ENCODE data around the gene C1orf56.

C1orf56 gene

DNA sequence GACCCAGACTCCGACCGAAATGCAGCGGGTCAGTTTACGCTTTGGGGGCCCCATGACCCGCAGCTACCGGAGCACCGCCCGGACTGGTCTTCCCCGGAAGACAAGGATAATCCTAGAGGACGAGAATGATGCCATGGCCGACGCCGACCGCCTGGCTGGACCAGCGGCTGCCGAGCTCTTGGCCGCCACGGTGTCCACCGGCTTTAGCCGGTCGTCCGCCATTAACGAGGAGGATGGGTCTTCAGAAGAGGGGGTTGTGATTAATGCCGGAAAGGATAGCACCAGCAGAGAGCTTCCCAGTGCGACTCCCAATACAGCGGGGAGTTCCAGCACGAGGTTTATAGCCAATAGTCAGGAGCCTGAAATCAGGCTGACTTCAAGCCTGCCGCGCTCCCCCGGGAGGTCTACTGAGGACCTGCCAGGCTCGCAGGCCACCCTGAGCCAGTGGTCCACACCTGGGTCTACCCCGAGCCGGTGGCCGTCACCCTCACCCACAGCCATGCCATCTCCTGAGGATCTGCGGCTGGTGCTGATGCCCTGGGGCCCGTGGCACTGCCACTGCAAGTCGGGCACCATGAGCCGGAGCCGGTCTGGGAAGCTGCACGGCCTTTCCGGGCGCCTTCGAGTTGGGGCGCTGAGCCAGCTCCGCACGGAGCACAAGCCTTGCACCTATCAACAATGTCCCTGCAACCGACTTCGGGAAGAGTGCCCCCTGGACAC is 534 bp downstream of the C1orf56 start:
- Histone ChIP-seq H4K8ac (ENCODE audit: low read depth, low read length) (peak overlapping the region; percentile 78), H3K23ac (ENCODE audit: low read length) (peak overlapping the region; percentile 32), H3K36me3 (ENCODE audit: control insufficient read depth, insufficient read depth, low read length) (peaks cover 9% of the 10 kb centered on the region), H3K56ac (ENCODE audit: low read length) (peak overlapping the region; percentile 87), H2BK15ac (replicated peaks; ENCODE audit: low read depth) (no peak overlapping the region), H3K79me2 (ENCODE audit: control insufficient read depth, insufficient read depth, low read length) (no peaks in the 10 kb centered on the region), H3K27me3 (ENCODE audit: insufficient read depth, low read length, poor library complexity) (no peaks in the 10 kb centered on the region), H2AK5ac (ENCODE audit: low read length) (no peak overlapping the region), H3K4me1 (ENCODE audit: control insufficient read depth, low read depth, low read length) (peaks cover 1% of the 10 kb centered on the region), H3K9ac (ENCODE audit: low read length) (peak overlapping the region; percentile 86), H2BK5ac (ENCODE audit: low read length) (peak overlapping the region; percentile 13), H2BK120ac (ENCODE audit: low read depth, low read length) (peak overlapping the region; percentile 76), H3K79me1 (ENCODE audit: low read length) (no peaks in the 10 kb centered on the region), H4K5ac (ENCODE audit: low read length) (no peak overlapping the region), H3K27ac (ENCODE audit: low read depth, low read length) (peak overlapping the region; percentile 59), H3K4me3 (ENCODE audit: low read length) (peak overlapping the region; percentile 63), H3K18ac (ENCODE audit: low read length) (peak overlapping the region; percentile 92), H3K4me2 (ENCODE audit: low read length) (peak overlapping the region; percentile 77), H3K4ac (ENCODE audit: low read depth, low read length) (peak overlapping the region; percentile 92)
- no CpG with 5 or more reads among the region's 48 CpGs for WGBS (ENCODE audit: extremely low coverage, insufficient coverage, low lambda C conversion rate)
- peak; percentile 89 for DNase-seq

DNA sequence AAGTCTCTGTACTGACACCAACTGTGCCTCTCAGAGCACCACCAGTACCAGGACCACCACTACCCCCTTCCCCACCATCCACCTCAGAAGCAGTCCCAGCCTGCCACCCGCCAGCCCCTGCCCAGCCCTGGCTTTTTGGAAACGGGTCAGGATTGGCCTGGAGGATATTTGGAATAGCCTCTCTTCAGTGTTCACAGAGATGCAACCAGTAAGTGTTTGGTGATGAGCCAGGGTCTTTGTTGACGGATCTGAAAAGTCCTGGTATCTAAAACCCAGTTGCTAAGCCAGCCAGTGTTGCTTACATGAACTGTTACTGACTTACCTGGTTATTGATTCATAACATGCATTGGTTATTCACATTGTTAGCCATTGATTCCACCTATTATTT is 1.1 kb downstream of the C1orf56 start:
- Histone ChIP-seq H3K4me3 (ENCODE audit: low read length) (no peak overlapping the region), H2BK15ac (replicated peaks; ENCODE audit: low read depth) (no peak overlapping the region), H3K27me3 (ENCODE audit: insufficient read depth, low read length, poor library complexity) (no peaks in the 10 kb centered on the region), H3K4me2 (ENCODE audit: low read length) (peak overlapping the region; percentile 77), H3K79me2 (ENCODE audit: control insufficient read depth, insufficient read depth, low read length) (no peaks in the 10 kb centered on the region), H3K56ac (ENCODE audit: low read length) (peak overlapping the region; percentile 87), H2BK5ac (ENCODE audit: low read length) (no peak overlapping the region), H3K23ac (ENCODE audit: low read length) (no peak overlapping the region), H2BK120ac (ENCODE audit: low read depth, low read length) (no peak overlapping the region), H2AK5ac (ENCODE audit: low read length) (no peak overlapping the region), H3K4me1 (ENCODE audit: control insufficient read depth, low read depth, low read length) (peaks cover 1% of the 10 kb centered on the region), H3K9ac (ENCODE audit: low read length) (peak overlapping the region; percentile 86), H4K5ac (ENCODE audit: low read length) (no peak overlapping the region), H3K18ac (ENCODE audit: low read length) (no peak overlapping the region), H3K36me3 (ENCODE audit: control insufficient read depth, insufficient read depth, low read length) (peaks cover 9% of the 10 kb centered on the region), H4K8ac (ENCODE audit: low read depth, low read length) (no peak overlapping the region), H3K79me1 (ENCODE audit: low read length) (no peaks in the 10 kb centered on the region), H3K4ac (ENCODE audit: low read depth, low read length) (no peak overlapping the region), H3K27ac (ENCODE audit: low read depth, low read length) (no peak overlapping the region)
- no peak for DNase-seq
- no CpG with 5 or more reads among the region's 3 CpGs for WGBS (ENCODE audit: extremely low coverage, insufficient coverage, low lambda C conversion rate)

DNA sequence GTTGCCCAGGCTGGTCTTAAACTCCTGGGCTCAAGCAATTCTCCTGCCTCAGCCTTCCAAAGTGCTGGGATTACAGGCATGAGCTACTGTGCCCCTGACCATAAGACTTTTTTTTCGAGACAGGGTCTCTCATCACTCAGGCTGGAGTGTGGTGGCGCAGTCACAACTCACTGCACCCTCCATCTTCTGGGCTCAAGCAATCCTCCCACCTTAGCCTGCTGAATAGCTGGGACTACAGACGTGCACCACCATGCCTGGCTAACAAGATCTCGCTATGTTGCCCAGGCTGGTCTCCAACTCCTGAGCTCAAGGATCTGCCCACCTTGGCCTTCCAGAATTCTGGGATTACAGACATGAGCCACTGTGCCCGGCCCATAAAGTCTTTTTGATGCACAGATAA is 1.9 kb downstream of the C1orf56 start:
- Histone ChIP-seq H3K4ac (ENCODE audit: low read depth, low read length) (no peak overlapping the region), H4K5ac (ENCODE audit: low read length) (no peak overlapping the region), H3K4me2 (ENCODE audit: low read length) (no peak overlapping the region), H3K27me3 (ENCODE audit: insufficient read depth, low read length, poor library complexity) (no peaks in the 10 kb centered on the region), H3K27ac (ENCODE audit: low read depth, low read length) (no peak overlapping the region), H3K4me3 (ENCODE audit: low read length) (no peak overlapping the region), H3K79me2 (ENCODE audit: control insufficient read depth, insufficient read depth, low read length) (no peaks in the 10 kb centered on the region), H2BK15ac (replicated peaks; ENCODE audit: low read depth) (no peak overlapping the region), H4K8ac (ENCODE audit: low read depth, low read length) (no peak overlapping the region), H3K56ac (ENCODE audit: low read length) (no peak overlapping the region), H3K23ac (ENCODE audit: low read length) (no peak overlapping the region), H3K79me1 (ENCODE audit: low read length) (peaks cover 2% of the 10 kb centered on the region), H3K9ac (ENCODE audit: low read length) (no peak overlapping the region), H3K4me1 (ENCODE audit: control insufficient read depth, low read depth, low read length) (peaks cover 1% of the 10 kb centered on the region), H3K36me3 (ENCODE audit: control insufficient read depth, insufficient read depth, low read length) (peaks cover 12% of the 10 kb centered on the region), H2BK120ac (ENCODE audit: low read depth, low read length) (no peak overlapping the region), H2AK5ac (ENCODE audit: low read length) (no peak overlapping the region), H2BK5ac (ENCODE audit: low read length) (no peak overlapping the region), H3K18ac (ENCODE audit: low read length) (no peak overlapping the region)
- DNase-seq = no peak
- no CpG with 5 or more reads among the region's 5 CpGs for WGBS (ENCODE audit: extremely low coverage, insufficient coverage, low lambda C conversion rate)

DNA sequence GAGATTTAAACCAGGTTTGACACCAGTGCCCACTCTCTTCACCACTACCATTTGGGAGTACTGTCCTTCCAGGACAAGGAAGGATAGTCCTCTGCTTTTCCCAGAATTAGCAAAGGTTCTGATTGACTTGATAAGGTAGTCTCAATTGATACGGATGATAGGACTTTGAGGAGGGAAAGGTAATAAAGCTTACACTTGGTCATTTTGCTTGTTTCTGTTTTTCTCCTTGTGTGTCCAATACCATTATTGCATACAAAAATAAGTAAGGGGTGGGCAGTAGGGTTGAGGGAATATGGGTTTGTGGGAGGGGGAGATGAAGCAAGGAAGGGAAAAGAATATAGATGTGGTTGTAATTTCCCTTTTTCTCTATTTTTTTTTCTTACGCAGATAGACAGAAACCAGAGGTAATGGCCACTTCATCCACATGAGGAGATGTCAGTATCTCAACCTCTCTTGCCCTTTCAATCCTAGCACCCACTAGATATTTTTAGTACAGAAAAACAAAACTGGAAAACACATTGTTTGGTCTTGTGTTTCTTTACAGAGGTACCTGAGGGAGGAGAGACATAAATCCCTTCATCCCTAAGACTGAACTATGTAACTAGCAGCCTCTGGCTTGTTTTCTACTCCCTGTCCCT is 2.6 kb downstream of the C1orf56 start:
- no peak overlapping the region for H2BK15ac ChIP-seq (replicated peaks; ENCODE audit: low read depth)
- no peak overlapping the region for H3K4me2 ChIP-seq (ENCODE audit: low read length)
- H3K79me2 ChIP-seq (ENCODE audit: control insufficient read depth, insufficient read depth, low read length) = no peaks in the 10 kb centered on the region
- no peak overlapping the region for H4K5ac ChIP-seq (ENCODE audit: low read length)
- peaks cover 1% of the 10 kb centered on the region for H3K4me1 ChIP-seq (ENCODE audit: control insufficient read depth, low read depth, low read length)
- H3K79me1 ChIP-seq (ENCODE audit: low read length) = peaks cover 3% of the 10 kb centered on the region
- no peaks in the 10 kb centered on the region for H3K27me3 ChIP-seq (ENCODE audit: insufficient read depth, low read length, poor library complexity)
- no peak overlapping the region for H4K8ac ChIP-seq (ENCODE audit: low read depth, low read length)
- no peak overlapping the region for H3K56ac ChIP-seq (ENCODE audit: low read length)
- H3K23ac ChIP-seq (ENCODE audit: low read length) = no peak overlapping the region
- H3K18ac ChIP-seq (ENCODE audit: low read length) = no peak overlapping the region
- H3K4ac ChIP-seq (ENCODE audit: low read depth, low read length) = no peak overlapping the region
- H3K4me3 ChIP-seq (ENCODE audit: low read length) = no peak overlapping the region
- H2BK5ac ChIP-seq (ENCODE audit: low read length) = no peak overlapping the region
- no peak overlapping the region for H3K27ac ChIP-seq (ENCODE audit: low read depth, low read length)
- peaks cover 13% of the 10 kb centered on the region for H3K36me3 ChIP-seq (ENCODE audit: control insufficient read depth, insufficient read depth, low read length)
- H2AK5ac ChIP-seq (ENCODE audit: low read length) = no peak overlapping the region
- no peak for DNase-seq
- WGBS (ENCODE audit: extremely low coverage, insufficient coverage, low lambda C conversion rate) = no CpG with 5 or more reads among the region's 2 CpGs
- H3K9ac ChIP-seq (ENCODE audit: low read length) = no peak overlapping the region
- no peak overlapping the region for H2BK120ac ChIP-seq (ENCODE audit: low read depth, low read length)

DNA sequence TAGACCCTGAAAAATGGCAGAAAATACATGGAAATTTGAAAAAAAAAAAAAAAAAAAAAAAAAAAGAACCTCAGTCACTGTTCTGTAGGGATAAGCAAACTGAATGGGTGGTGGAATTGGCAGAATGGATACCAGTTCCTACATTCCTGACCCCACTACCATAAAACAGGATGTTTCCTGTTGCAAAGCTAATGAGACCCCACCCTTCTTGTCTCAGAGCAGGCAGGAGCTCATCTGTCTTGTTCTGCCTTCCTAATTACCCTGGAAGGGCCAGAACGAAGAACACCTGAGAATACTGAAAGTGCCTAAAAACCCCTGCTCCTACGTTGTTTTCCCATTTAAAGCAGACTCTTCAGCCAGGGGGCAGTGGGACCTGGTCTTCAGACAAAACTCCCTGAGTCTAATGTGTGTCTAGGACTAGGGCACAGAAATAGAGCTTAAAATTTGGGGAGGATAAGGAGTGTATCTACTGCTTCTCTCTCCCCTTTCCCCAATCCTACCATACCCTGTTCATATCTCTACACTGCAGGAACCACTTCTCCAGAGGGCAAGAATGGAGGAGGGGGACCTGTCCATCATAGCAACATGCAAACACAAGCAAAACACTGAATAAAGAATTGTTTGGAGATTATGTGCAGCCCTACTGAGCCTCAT is 3.9 kb downstream of the C1orf56 start:
- Histone ChIP-seq H2BK120ac (ENCODE audit: low read depth, low read length) (no peak overlapping the region), H3K4me3 (ENCODE audit: low read length) (no peak overlapping the region), H3K79me1 (ENCODE audit: low read length) (peaks cover 12% of the 10 kb centered on the region), H3K23ac (ENCODE audit: low read length) (no peak overlapping the region), H3K4ac (ENCODE audit: low read depth, low read length) (no peak overlapping the region), H4K8ac (ENCODE audit: low read depth, low read length) (no peak overlapping the region), H3K36me3 (ENCODE audit: control insufficient read depth, insufficient read depth, low read length) (peaks cover 17% of the 10 kb centered on the region), H3K27ac (ENCODE audit: low read depth, low read length) (no peak overlapping the region), H3K9ac (ENCODE audit: low read length) (no peak overlapping the region), H3K4me1 (ENCODE audit: control insufficient read depth, low read depth, low read length) (peaks cover 2% of the 10 kb centered on the region), H3K4me2 (ENCODE audit: low read length) (no peak overlapping the region), H3K79me2 (ENCODE audit: control insufficient read depth, insufficient read depth, low read length) (peaks cover 10% of the 10 kb centered on the region), H3K56ac (ENCODE audit: low read length) (no peak overlapping the region), H2BK5ac (ENCODE audit: low read length) (no peak overlapping the region), H2BK15ac (replicated peaks; ENCODE audit: low read depth) (no peak overlapping the region), H2AK5ac (ENCODE audit: low read length) (no peak overlapping the region), H3K27me3 (ENCODE audit: insufficient read depth, low read length, poor library complexity) (no peaks in the 10 kb centered on the region), H3K18ac (ENCODE audit: low read length) (no peak overlapping the region), H4K5ac (ENCODE audit: low read length) (no peak overlapping the region)
- no peak for DNase-seq
- no CpG with 5 or more reads among the region's 2 CpGs for WGBS (ENCODE audit: extremely low coverage, insufficient coverage, low lambda C conversion rate)
